ENCODE measurements around the gene ECI1.
"Not testable (repeated sequence)": the region's sequence is repeated elsewhere in the genome, so short reads cannot be mapped to it uniquely, and the experiment has no call there.

ECI1 gene

DNA sequence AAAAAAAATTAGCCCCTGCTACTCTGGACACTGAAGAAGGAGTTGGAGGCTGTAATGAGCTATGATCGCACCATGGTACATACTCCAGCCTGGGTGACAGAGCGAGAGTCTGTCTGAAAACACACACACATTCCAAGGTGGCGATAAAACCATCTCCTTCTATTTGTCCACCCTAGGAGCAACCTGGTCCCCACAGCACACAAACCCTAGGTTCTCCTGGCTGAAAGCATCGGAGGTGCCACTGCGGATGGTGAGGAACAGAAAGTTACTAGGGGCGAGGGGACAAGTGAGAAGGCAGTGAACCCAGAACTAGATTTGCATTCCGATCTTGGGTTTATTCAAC is 1.4 kb upstream of the ECI1 start:
- no peak for DNase-seq (ENCODE audit: low read depth)

DNA sequence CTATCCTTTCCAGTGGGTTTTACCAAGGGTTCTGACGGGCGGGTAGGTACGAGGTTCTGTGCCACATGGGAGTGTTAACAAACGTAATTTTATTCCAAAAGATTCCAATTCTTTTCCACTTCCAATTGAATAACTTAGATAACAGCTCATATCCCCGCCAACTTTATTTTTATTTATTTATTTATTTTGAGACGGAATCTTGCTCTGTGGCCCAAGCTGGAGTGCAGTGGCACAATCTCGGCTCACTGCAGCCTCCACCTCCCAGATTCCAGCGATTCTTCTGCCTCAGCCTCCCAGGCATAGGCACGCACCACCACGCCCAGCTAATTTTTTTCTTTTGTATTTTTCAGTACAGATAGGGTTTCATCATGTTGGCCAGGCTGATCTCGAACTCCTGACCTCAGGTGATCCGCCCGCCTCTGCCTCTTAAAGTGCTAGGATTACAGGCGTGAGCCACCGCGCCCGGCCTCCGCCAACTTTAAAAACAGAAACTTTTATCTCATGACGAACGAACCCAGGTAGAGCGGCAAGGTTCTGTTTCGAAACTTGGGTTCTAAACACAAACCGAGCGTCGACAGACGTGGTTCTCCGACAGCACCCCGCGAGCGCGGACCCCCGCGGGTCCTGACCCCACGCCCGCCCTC is 613 bp downstream of the ECI1 start:
- no peak for DNase-seq (ENCODE audit: low read depth)

DNA sequence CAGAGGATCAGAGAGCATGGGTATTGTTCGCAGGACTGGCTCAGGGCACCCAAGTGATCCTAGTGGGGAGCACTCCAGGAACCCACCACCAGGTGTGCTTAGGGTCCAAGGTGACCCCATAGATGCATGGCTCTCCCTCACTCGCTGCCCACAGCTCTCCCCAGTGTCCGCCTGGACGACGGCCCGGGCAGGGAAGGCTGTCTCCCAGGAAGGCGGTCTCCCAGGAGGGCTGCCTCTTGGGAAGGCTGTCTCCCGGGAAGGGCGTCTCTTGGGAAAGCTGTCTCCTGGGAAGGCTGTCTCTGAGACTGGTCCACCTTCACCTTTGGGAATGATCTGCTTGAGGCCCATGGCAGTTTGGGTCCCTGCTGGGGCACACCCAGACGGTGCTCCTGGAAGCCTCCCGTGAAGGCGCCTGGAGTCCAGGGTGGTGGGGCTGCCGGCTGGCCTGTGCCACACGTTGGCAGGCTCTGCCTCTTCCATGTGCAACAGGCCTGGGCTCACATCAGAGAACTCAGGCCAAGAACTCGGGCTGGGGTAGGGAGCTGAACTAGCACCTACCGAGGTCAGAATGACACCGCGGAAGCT is 5.0 kb downstream of the ECI1 start:
- DNase-seq (ENCODE audit: low read depth), result no peak

- DNase-seq (ENCODE audit: low read depth), result no peak
These were observed 6.2 kb downstream of the ECI1 start for GRCh38 chr16:2244926-2245795.

GRCh38 chr16:2244301-2244700 is 7.1 kb downstream of the ECI1 start:
- DNase-seq (ENCODE audit: low read depth), result no peak

DNA sequence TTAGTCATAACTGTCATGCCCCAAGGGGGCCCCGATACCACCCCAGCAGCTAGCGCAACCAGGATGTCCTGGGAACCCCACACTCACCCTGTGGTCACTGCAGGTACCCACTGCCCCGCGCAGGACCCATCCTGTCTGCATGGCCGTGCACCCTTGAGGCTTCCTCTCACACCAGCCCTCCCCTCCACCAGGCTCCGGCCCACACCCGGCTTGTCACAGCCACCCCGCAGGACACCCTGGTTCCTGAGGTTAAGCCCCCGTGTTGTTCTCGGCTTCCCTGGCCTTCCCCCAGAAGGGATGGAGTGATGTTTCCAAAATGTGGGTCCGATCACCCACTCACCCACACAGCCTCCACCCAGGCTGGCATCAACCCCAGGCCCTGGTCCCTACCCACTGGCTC is 7.6 kb downstream of the ECI1 start:
- no peak for DNase-seq (ENCODE audit: low read depth)

DNA sequence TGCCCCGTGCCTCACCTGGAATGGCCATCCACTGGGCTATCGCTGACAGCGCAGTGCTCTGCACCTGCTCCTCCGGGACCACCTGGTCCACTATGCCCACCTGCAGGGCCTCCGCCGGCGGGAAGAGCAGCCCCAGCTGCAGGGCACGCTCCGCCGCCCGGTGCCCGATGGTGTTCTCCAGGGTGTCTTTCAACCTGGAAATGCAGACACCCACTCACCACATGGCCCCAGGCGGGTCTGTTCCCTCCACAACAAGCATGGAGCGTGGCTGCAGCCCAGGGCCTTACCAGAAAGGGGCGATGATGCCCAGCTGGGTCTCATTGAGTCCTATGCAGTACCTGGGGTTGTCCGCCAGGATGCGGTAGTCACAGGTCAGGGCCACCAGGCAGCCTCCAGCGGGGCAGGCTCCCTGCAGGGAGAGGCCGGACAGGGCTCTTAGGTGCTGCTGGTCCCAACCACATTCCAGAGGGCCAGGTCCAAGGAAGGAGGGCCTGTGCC is 8.3 kb downstream of the ECI1 start:
- no peak for DNase-seq (ENCODE audit: low read depth)

DNA sequence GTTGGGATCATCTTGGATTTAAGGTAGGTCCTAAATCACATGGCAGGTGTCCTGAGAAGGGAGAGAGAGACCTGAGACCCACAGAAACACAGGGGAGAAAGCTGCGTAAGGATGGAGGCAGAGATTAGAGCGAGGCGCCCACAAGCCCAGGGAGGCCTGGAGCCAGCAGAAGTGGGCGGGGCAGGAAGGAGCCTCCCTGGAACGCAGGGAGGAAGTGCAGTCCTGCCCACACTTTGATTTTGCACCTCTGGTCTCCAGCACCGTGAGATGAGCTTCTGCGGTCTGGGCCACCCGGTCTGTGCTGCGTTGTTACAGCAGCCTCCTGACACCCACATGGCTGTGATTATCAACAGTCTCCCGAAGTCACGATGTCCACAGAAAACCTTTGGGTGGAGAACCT is 8.8 kb downstream of the ECI1 start:
- no peak for DNase-seq (ENCODE audit: low read depth)

DNA sequence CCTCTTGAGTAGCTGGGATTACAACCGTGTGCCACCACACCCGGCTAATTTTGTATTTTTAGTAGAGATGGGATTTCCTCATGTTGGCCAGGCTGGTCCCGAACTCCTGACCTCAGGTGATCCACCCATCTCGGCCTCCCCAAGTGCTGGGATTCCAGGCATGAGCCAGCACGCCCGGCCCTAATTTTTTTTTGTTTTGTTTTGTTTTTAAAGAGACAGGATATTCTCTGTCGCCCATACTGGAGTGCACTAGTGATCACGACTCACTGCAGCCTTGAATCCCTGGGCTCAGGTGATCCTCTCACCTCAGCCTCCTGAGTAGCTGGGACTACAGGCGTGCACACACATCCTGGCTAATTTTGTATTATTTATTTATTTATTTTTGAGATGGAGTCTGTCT is 11.1 kb downstream of the ECI1 start:
- not testable (repeated sequence) for DNase-seq (ENCODE audit: low read depth)

DNA sequence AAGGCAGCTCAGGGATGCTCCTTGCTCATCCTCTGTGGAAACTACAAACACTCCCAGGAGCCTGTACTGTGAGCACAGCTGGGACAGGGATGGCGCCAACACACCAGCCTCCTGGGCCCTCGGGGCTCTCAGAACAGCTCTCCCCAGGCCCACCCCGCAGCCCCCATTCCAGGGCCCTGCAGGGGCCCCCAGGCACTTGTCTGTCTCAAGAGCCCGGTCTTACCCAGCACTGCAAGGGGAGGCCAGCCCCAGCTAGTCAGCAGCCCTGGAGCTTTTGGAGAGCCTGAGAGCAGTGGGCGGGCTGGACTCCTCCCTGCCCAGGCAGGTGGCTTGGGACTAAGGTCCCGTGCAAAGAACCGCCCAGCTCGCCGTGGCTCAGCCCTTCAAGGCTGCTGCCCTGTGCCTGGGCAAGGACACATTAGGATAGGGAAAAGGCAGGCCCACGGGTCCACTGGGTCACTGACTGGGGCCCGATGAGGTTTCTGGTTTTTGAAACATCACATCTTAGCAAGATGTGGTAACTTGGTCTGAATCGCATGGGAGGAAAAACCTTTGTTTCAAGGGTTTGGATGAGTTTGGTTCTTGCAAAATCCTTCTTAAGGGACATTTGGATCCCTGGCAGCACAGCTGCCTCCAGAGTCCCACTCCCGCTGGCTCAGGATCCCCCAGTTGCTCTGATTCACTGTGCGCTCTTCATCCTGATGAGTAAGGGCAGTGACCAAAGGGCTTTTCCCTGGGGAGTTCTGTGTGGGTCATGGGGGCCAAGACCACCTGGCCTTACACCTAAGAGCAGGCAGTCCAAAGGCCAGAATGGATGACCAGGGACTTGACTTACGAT is 12.3 kb downstream of the ECI1 start:
- no peak for DNase-seq (ENCODE audit: low read depth)

- DNase-seq (ENCODE audit: low read depth), result no peak
These were observed 13.1 kb downstream of the ECI1 start for GRCh38 chr16:2238150-2238837.

DNA sequence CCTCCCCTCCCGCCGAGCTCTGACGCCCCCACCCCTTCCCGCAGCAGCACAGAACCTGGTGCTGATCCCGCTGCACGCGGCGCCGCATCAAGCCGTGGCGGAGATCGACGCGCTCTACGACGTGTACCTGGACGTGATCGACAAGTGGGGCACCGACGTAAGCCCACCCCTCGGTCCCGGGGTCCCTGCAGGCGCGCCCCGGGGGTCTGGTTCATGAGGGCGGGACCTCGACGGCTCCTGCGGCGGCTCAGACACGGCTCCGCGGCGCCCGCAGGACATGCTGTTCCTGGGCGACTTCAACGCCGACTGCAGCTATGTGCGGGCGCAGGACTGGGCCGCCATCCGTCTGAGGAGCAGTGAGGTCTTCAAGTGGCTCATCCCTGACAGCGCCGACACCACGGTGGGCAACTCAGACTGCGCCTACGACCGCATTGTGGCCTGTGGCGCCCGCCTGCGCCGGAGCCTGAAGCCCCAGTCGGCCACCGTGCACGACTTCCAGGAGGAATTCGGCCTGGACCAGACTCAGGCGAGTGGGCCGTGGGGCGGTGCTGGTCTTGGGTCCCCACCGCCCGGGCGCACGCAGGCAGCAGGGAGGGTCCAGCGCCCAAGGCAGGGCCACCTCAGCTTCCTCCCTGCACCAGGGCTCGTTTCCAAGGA is 13.8 kb downstream of the ECI1 start:
- no peak for DNase-seq (ENCODE audit: low read depth)

DNA sequence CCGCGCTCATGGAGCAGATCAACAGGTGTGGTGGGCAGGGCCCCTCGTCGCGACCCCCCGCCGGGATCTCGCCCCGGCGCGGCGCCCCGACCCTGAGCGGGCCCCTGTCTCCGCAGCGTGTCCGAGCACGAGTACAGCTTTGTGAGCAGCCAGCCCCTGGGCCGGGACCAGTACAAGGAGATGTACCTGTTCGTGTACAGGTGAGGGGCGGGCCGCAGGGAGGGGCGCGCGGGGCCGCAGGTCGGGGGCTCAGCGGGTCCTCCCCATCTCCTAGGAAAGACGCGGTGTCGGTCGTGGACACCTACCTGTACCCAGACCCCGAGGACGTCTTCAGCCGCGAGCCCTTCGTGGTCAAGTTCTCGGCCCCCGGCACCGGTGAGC is 14.3 kb downstream of the ECI1 start:
- DNase-seq (ENCODE audit: low read depth), result no peak

DNA sequence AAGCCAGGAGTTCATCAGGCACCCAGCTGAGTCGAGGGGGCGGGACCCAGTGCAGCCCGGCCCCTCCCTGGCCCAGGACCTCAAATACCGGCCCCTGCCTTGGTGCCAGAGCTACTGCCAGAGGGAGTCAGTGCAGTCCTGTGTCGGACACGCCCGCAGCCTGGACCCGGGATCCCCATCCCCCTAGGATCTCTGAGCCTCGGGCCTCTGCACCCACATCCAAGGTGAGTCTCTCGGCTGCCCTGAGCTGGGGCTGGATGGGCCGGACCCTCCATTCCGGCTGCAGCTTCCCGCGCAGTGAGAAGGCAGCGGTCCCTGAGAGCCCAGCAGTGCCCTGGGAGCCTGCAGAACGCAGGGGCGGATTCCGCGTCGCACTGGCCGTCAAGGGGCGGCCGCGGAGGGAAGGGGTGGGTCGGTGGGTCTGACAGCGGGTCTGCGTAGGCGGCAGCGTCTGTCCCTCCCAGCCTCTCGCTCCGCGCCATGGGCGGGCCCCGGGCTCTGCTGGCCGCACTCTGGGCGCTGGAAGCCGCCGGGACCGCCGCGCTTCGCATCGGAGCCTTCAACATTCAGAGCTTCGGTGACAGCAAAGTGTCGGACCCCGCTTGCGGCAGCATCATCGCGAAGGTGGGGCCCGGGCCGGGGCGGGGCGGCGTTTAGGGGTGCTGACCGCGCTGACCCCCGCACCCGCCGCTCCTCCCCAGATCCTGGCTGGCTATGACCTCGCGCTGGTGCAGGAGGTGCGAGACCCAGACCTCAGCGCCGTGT is 14.9 kb downstream of the ECI1 start, which contains the start of gene DNASE1L2:
Gene DNASE1L2, plus strand, starts transcription at position 108 of the 765 bp plus-strand sequence. Its CDS starts 373 bp downstream, at position 481.
- no peak for DNase-seq (ENCODE audit: low read depth)

DNA sequence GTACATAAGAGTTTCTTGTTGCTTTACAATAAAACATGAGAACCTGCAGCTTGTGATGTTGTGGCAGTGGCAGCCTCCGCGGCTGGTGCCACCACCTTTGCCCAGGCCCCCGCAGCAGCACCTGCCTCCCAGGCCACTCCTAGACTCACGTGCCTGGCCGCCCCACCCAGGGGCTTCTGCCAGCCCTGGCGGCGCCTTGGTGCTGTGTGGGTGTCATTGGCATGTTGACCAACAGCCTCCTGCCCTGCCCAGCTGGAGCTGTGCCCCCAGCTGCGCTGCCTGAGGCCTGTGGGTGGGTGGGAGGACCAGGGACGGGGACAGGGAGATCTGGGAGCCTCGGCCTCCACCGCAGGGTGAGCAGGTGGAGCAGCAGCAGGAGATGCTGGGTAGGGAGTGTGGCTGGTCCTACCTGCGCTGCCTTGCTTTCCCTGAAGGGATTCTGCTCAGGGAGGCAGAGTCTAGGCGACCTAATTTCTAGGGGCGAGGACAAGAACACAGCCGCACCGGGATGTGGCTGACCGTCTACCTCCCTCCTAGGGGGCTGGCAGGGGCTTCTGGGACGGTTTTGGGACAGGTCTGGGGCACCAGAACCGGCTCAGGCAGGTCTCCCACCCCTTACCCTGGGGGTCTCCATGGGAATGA is 15.6 kb downstream of the ECI1 start:
- DNase-seq (ENCODE audit: low read depth), result no peak

DNA sequence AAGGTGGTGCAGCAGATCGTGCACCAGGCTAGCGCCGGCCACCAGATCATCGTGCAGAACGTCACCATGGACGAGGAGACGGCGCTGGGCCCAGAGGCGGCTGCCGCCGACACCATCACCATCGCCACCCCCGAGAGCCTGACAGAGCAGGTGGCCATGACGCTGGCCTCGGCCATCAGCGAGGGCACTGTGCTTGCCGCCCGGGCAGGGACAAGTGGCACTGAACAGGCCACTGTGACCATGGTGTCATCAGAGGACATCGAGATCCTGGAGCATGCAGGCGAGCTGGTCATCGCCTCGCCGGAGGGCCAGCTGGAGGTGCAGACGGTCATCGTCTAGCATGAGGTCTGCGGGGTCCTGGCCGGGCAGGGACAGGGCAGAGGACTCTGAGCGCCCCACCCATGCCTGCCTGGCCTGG is 16.1 kb downstream of the ECI1 start:
- no peak for DNase-seq (ENCODE audit: low read depth)

DNA sequence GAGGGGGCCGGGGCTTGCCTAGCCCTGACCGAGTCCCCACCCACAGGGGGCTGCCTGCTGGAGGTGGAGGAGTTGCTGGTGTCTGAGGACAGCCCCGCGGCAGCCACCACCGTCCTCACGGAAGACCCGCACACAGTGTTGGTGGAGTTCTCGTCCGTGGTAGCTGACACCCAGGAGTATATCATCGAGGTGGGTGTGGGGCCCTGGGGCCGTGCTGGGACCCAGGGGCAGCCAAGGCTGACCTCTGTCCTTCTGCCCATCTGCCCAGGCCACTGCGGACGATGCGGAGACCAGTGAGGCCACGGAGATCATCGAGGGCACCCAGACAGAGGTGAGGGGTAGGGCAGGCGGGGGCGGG is 16.6 kb downstream of the ECI1 start:
- no peak for DNase-seq (ENCODE audit: low read depth)

DNA sequence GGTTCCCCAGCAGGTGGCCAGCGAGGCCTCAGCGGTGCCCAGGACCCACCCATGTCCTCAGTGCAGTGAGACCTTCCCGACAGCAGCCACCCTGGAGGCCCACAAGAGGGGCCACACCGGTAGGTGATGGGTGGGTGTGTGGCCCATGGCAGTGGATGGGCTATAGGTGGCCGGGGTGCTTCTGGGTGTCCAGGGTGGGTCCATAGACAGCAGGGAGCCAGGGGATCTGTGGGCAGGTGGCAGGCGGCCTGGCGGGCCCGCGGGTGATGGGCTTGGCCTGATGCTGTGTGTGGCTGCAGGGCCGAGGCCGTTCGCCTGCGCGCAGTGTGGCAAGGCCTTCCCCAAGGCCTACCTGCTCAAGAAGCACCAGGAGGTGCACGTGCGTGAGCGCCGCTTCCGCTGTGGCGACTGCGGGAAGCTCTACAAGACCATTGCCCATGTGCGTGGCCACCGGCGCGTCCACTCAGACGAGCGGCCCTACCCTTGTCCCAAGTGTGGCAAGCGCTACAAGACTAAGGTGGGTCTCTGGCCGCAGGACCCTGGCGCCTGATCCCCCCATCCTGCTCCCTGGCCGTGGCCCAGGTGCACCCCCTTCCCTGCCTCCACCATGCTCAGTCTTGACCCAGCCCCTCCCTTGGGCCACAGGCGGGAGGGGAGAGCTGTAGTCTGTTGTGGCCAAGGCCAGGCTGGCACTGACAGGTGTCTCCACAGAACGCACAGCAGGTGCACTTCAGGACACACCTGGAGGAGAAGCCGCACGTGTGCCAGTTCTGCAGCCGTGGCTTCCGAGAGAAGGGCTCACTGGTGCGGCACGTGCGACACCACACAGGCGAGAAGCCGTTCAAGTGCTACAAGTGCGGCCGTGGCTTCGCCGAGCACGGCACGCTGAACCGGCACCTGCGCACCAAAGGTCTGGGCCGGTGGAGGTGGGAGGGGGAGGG is 17.2 kb downstream of the ECI1 start:
- DNase-seq (ENCODE audit: low read depth), result no peak

Measured in stimulated activated CD8-positive, alpha-beta memory T cell treated with anti-CD3 and anti-CD28 coated beads, Interleukin-12 subunit alpha, Interleukin-12 subunit beta, amount 100 ng/mL, for 4 hours (primary cell).